IPS-NIHi7 (cell line): Measurements from ENCODE around the gene SMAP2.

Experiments
- DNase-seq: peaks from one replicate; pipeline ENCODE4 v3.0.0; 2012; ENCODE audit warnings: mixed read lengths; ENCODE audit errors: extremely low spot score

The SMAP2 gene

DNA sequence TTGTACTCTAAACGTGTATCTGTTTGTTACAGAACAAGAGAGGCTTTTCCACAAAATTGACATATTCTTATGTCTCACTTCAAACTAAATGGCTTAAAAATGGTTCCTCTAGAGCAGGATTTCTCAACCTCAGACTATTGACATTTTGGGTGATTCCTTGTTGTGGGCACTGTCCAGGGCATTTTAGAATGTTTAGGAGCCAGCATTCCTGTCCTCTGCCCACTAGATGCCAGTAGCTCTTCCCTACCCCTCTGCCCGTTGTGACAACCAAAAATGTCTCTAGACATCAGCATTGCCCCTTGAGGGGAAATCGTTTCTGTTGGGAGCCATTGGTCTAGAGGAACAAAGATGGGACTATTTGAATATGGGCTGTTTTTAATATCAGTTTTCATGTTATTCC, 17.3 kb downstream of the SMAP2 start:
- DNase-seq, result no peak

- DNase-seq, result no peak
Observed at GRCh38 chr1:40391688-40392145, 18.2 kb downstream of the SMAP2 start.

GRCh38 chr1:40392221-40392620, 18.7 kb downstream of the SMAP2 start:
- DNase-seq, result peak; percentile 24

GRCh38 chr1:40393173-40393572, 19.6 kb downstream of the SMAP2 start:
- no peak for DNase-seq

DNA sequence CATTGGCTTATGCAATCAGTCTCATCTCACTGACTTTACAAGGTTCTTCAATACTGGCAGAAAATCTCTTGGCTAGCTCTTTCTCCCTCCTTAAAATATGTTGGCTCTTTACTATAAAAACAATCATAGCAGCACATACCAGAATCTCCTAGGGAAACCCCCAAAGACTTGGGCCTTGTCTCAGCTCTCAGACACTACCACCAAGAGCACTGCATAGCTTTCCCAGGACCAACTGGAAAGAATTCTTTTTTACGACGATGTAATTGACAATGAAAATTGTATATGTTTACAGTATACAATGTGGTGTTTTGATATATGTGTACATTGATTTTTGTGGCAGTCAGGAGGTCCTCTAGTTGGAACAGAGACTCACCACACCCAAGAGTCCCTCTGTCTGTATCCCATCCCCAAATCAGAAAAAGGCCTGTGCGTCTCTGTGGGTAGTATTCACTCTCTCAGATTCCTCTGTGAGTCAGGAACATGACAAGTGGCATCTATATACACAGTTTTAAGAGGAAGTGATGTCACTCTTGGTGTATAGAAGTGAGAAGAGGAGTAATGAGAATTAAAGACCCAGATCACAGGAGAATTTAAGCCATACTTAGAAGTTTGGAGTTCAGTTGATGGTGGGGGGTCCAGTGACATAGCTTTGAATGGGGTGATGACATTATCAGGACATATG, 21.1 kb downstream of the SMAP2 start:
- DNase-seq, result no peak

GRCh38 chr1:40395190-40396175, 22.0 kb downstream of the SMAP2 start:
- DNase-seq, result no peak

DNA sequence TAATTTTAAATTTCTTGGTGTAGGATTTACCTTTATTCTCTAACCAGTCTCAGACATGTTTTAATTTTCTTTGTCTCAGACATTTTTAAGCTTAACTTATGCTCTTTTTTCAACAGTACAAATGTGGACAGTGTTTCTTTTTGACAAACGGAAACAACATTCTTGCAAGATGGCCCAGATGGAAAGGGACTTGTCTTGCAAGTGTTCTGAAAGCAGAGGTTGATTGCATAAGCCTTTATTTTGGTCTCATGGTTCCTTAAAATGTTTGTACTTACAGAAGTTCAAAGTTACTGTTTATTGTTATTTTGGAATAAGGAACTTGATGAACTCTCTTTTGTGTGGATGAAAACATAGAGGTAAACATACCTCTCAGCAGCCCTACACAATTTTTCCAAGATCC, 22.9 kb downstream of the SMAP2 start:
- no peak for DNase-seq

- no peak for DNase-seq
Observed at GRCh38 chr1:40397258-40397657, 23.7 kb downstream of the SMAP2 start.

DNA sequence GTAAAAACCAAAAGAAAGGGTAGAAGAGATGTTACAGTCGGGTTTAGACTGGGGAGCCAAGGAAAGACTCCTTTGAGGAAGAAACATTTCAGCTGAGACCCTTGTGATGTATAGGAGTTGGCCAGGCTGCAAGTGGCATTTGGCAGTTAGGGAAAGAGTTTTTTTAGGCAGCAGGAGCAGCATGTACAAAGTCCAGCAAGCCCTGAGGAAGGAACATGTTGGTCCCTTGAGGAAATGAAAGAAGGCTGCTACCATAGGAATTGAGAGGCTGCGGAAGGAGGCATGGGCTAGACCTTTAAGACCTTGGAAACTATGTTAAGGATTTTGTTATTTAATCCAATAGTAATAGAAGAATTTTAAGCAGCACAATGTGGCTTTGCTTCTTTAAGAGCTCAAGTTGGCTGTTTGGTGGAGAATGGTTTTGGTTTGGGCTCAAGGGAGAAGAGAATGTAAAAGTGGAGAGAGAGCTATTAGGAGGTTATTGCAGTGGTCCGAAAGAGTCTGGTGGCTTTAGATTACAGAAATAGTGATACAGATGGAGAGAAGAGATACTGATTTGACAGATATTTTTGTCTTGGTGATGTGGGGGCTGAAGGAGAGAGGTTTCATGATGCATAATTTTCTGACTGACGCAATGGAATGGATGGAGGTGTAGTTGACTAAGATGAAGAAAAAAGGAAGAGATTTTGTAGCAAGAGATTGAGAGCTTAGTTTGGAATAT, 26.6 kb downstream of the SMAP2 start:
- DNase-seq, result no peak

- DNase-seq, result no peak
Observed at GRCh38 chr1:40401473-40402201, 28.1 kb downstream of the SMAP2 start.

GRCh38 chr1:40404670-40405462, 31.3 kb downstream of the SMAP2 start:
- peak; percentile 40 for DNase-seq

DNA sequence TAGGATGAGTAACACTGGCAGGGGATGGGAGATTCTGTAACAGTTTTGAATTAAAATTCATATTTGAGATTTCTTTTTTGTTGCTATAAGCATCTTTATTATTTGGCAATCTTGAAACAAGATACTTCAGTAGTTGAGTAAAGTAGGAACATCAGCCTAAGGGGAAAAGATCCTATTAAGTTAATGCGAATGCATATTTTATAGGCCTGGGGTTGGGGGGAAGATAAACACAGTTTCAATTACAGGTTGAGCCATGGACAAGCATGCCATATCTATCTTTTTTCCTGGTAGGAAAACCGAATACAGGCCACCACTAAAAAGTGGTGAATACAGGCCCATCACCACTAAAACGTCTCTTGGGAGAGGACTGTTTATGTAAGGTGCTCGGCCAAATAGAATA, 32.3 kb downstream of the SMAP2 start:
- DNase-seq, result no peak

DNA sequence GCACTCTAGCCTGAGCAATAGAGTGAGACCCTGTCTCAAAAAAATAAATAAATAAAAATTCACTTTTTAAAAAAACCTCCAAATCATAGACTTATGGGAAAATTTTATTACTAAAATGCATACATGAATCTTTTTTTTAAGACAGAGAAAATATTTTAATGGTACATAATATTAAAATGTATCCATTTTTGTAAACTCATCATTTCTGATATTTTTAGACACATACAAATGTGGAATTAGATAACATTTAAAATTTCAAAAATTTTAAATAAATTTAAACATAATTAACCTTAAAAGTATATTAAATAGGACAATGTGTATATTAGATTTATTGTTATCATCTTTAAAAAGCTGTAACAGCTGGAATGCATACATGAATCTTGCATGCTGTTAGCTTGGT, 33.9 kb downstream of the SMAP2 start:
- no peak for DNase-seq

DNA sequence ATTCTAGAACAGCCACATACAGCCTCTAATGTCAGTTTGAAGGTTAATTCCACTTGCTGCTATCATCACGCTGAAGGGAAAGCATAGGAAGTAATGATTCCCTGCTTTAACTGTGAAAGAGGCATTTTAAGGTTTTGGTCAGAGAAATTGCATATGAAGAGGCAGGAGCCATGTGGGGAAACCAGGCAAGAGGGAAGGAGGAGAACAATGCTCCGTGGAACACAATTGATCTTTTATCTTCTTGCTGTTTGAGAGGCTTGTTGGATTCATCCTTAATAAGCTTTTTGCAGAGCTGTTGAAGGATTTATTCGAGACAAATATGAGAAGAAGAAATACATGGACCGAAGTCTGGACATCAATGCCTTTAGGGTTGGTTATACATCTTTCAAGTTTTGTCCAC, 35.9 kb downstream of the SMAP2 start:
- no peak for DNase-seq

DNA sequence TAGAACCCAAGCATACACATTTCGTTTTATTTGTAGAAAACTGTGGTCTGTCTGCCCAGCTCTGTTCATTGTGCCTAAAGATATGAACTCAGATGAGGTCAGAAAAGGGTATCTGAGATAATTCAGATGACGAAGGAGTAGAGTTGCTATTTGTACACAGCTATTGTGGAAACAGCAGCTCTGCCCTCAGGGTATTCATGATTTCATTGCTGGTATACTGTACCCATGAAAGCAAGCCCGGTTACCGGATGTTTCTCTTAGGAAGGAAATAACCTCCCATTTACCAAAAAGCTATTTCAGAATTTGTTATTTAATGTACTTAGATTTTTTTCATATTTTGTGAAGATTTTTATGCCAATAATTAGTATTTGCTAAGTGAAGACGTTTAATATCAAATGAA, 37.8 kb downstream of the SMAP2 start:
- DNase-seq, result no peak

GRCh38 chr1:40411843-40412242, 38.3 kb downstream of the SMAP2 start:
- no peak for DNase-seq

GRCh38 chr1:40413527-40414252, 40.2 kb downstream of the SMAP2 start:
- DNase-seq, result no peak

DNA sequence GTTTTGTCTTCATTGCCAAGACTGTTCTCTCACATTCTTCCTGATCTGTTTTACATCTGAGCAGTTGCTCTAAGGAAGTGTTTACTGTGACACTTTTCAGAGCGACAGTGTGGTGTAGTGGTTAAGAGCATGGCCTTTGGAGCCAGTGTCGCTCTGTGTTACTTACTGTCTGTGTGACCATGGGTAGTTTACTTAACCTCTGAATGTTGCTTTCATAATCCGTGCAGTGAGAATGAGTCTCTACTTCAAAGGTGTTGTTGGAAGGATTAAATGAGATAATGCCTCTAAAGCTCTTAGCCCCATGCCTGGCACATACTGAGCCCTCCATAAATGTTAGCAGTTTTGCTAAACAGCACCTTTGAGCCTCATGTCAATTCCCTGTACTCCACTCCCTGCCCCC, 40.8 kb downstream of the SMAP2 start:
- DNase-seq, result no peak

DNA sequence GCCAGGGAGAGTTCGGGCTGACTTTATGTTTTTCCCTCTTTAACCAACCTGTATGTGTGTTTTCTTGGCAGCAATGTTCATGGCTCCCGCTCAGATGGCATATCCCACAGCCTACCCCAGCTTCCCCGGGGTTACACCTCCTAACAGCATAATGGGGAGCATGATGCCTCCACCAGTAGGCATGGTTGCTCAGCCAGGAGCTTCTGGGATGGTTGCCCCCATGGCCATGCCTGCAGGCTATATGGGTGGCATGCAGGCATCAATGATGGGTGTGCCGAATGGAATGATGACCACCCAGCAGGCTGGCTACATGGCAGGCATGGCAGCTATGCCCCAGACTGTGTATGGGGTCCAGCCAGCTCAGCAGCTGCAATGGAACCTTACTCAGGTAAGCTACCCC, 43.2 kb downstream of the SMAP2 start:
- no peak for DNase-seq
